ENCODE measurements around the gene PRPF18.

GRCh38 chr10:13592306-13592705 is 5.5 kb downstream of the PRPF18 start:
- TF ChIP-seq CTCF (IDR thresholded peaks at IDR 0.05; ENCODE audit: low read length) (no peak), EZH2 (optimal IDR thresholded peaks at IDR 0.05; ENCODE audit: low read depth, low read length) (no peak), EZH2phosphoT487 (IDR thresholded peaks at IDR 0.05; ENCODE audit: low read length) (no peak)
